IMR-90 (cell line): ENCODE data around the gene SLC25A44. TPM values are rescaled to one million over a fixed set of nuclear protein-coding genes. Genes with fewer than 3 reads are reported as not detected.

Experiments
- ATAC-seq: fragments of 200-7000 bp; cut with Tn5 transposase; 2 replicates; pipeline ENCODE4 v1.9.1; 2020; ENCODE audit warnings: low read depth, mild to moderate bottlenecking, moderate library complexity
- BruUV-seq: library from RNA; stranded (reverse); fragments of 400-500 nt; replicated peaks from 2 replicates; lab custom pipeline; 2021; lab: Mats Ljungman, UMichigan
- CTCF ChIA-PET: fragments of 300-600 bp; formaldehyde crosslinking; extraction: SDS; loops from one replicate; lab custom pipeline; 2021; ENCODE audit warnings: antibody characterized with exemption; lab: Yijun Ruan, JAX
- POLR2A ChIA-PET: fragments of 300-600 bp; sonication (Branson Sonifier 250); formaldehyde crosslinking; loops from one replicate; lab custom pipeline; 2022; ENCODE audit warnings: antibody characterized with exemption; ENCODE audit not compliant: unreplicated experiment; lab: Charles Lee
- DNase-seq: peaks from one replicate; pipeline ENCODE4 v3.0.0; 2013
- H2AFZ ChIP-seq: replicated peaks from 2 replicates; pipeline ENCODE3; 2013; ENCODE audit warnings: low read length, mild to moderate bottlenecking; ENCODE audit not compliant: poor library complexity
- H2AK5ac ChIP-seq: 2 replicates; pipeline ENCODE4 v1.6.1; 2013; ENCODE audit warnings: low read depth, low read length, inconsistent platforms
- H2AK9ac ChIP-seq: replicated peaks from 2 replicates; pipeline ENCODE3; 2013; ENCODE audit warnings: mild to moderate bottlenecking, low read depth, low read length, moderate library complexity; ENCODE audit not compliant: poor library complexity
- H2BK120ac ChIP-seq: 2 replicates; pipeline ENCODE4 v1.6.1; 2013; ENCODE audit warnings: low read depth, low read length, inconsistent platforms
- H2BK15ac ChIP-seq: 3 replicates; pipeline ENCODE4 v1.6.1; 2013; ENCODE audit warnings: low read depth, low read length, inconsistent platforms
- H2BK20ac ChIP-seq: 2 replicates; pipeline ENCODE4 v1.6.1; 2013; ENCODE audit warnings: low read depth, mild to moderate bottlenecking, inconsistent platforms, low read length, moderate library complexity
- H2BK5ac ChIP-seq: 2 replicates; pipeline ENCODE4 v1.6.1; 2013; ENCODE audit warnings: mild to moderate bottlenecking, low read depth, low read length, inconsistent platforms; ENCODE audit not compliant: poor library complexity, severe bottlenecking
- H3K14ac ChIP-seq: replicated peaks from 2 replicates; pipeline ENCODE4 v1.6.1; 2013; ENCODE audit warnings: low read depth, low read length, inconsistent platforms
- H3K18ac ChIP-seq: 2 replicates; pipeline ENCODE4 v1.6.1; 2013; ENCODE audit warnings: low read depth, low read length, control low read depth
- H3K23ac ChIP-seq: 2 replicates; pipeline ENCODE4 v1.6.1; 2013; ENCODE audit warnings: low read depth, low read length, inconsistent platforms
- H3K27ac ChIP-seq: 2 replicates; pipeline ENCODE4 v1.5.1; 2013; ENCODE audit warnings: mild to moderate bottlenecking, control low read depth, low read length; ENCODE audit not compliant: insufficient read depth
- H3K27me3 ChIP-seq: 2 replicates; pipeline ENCODE4 v1.6.1; 2013; ENCODE audit warnings: low read length; ENCODE audit not compliant: control insufficient read depth, insufficient read depth
- H3K36me3 ChIP-seq: 2 replicates; pipeline ENCODE4 v1.6.1; 2013; ENCODE audit warnings: low read length, mixed read lengths; ENCODE audit not compliant: control insufficient read depth, insufficient read depth
- H3K4ac ChIP-seq: 2 replicates; pipeline ENCODE4 v1.6.1; 2013; ENCODE audit warnings: low read depth, low read length, inconsistent platforms
- H3K4me1 ChIP-seq: 2 replicates; pipeline ENCODE4 v1.6.1; 2013; ENCODE audit warnings: low read length, mixed read lengths; ENCODE audit not compliant: control insufficient read depth, insufficient read depth
- H3K4me2 ChIP-seq: 2 replicates; pipeline ENCODE4 v1.6.1; 2013; ENCODE audit warnings: low read depth, mild to moderate bottlenecking, control low read depth, low read length, moderate library complexity
- H3K4me3 ChIP-seq: 2 replicates; pipeline ENCODE4 v1.5.1; 2013; ENCODE audit warnings: low read depth, mild to moderate bottlenecking, control low read depth, low read length, moderate library complexity; ENCODE audit not compliant: insufficient read depth
- H3K56ac ChIP-seq: 2 replicates; pipeline ENCODE4 v1.6.1; 2013; ENCODE audit warnings: low read length, inconsistent platforms; ENCODE audit not compliant: insufficient read depth; ENCODE audit errors: extremely low read depth
- H3K79me1 ChIP-seq, 2 experiments: 2 replicates each; pipeline ENCODE4 v1.6.1; 2013; ENCODE audit warnings: low read length in 2 of 2, inconsistent platforms in 1 of 2, low read depth in 1 of 2
- H3K9ac ChIP-seq: 2 replicates; pipeline ENCODE4 v1.6.1; 2013; ENCODE audit warnings: low read depth, low read length, control low read depth
- H3K9me1 ChIP-seq: 2 replicates; pipeline ENCODE4 v1.6.1; 2013; ENCODE audit warnings: low read length, inconsistent platforms; ENCODE audit not compliant: insufficient read depth
- H3K9me3 ChIP-seq: 2 replicates; pipeline ENCODE4 v1.6.1; 2013; ENCODE audit warnings: low read length; ENCODE audit not compliant: control insufficient read depth, insufficient read depth
- H4K20me1 ChIP-seq: 2 replicates; pipeline ENCODE4 v1.6.1; 2013; ENCODE audit warnings: low read length, inconsistent platforms; ENCODE audit not compliant: insufficient read depth
- H4K5ac ChIP-seq: 2 replicates; pipeline ENCODE4 v1.6.1; 2013; ENCODE audit warnings: mild to moderate bottlenecking, low read depth, low read length, control low read depth
- H4K8ac ChIP-seq, 2 experiments: 2 replicates each; pipeline ENCODE4 v1.6.1; 2013; ENCODE audit warnings: low read depth in 2 of 2, low read length in 2 of 2, control low read depth in 1 of 2, inconsistent platforms in 1 of 2
- H4K91ac ChIP-seq: 2 replicates; pipeline ENCODE4 v1.6.1; 2013; ENCODE audit warnings: low read depth, low read length, inconsistent platforms; ENCODE audit not compliant: insufficient read depth
- CEBPB ChIP-seq: IDR thresholded peaks from 2 replicates; pipeline ENCODE4 v1.6.1; 2012; ENCODE audit warnings: low read depth, low read length, improper control_type of control experiment
- ELK1 ChIP-seq: fragments of 150-350 bp; IDR thresholded peaks from 2 replicates; pipeline ENCODE4 v1.6.1; 2016; ENCODE audit warnings: low read depth, mild to moderate bottlenecking, low read length, moderate library complexity, borderline replicate concordance
- MXI1 ChIP-seq: IDR thresholded peaks from 2 replicates; pipeline ENCODE4 v1.6.1; 2012; ENCODE audit warnings: low read depth, mild to moderate bottlenecking, low read length, moderate library complexity, borderline replicate concordance
- RAD21 ChIP-seq: IDR thresholded peaks from 2 replicates; pipeline ENCODE4 v1.6.1; 2012; ENCODE audit warnings: low read length, improper control_type of control experiment
- WGBS, 2 experiments: methylation state at CpG; one replicate each; pipeline versions ENCODE4 v1.1.5 to v1.1.7; 2013; ENCODE audit warnings: missing lambda C conversion rate in 2 of 2; ENCODE audit not compliant: insufficient read length in 1 of 2; ENCODE audit errors: extremely low coverage in 2 of 2; 5-methylcytosine and 5-hydroxymethylcytosine counted together
- dilution Hi-C: fragments of 300-500 bp; cut with HindIII; formaldehyde crosslinking; loops from one replicate; pipeline ENCODE4 v1.14.3; 2018; ENCODE audit warnings: low sequenced_read_pairs; ENCODE audit not compliant: unreplicated experiment
- in situ Hi-C: fragments of 300-500 bp; cut with MboI; formaldehyde crosslinking; loops from 3 replicates; pipeline ENCODE4 v1.14.3; 2019; ENCODE audit warnings: low sequenced_read_pairs, inconsistent platforms, mixed read lengths
- intact Hi-C: fragments of 100-400 bp; cut with micrococcal nuclease; formaldehyde crosslinking; loops from 2 replicates; pipeline ENCODE4 v1.10.0; 2022
- polyA plus RNA-seq, 3 experiments: library from polyadenylated mRNA; depleted of rRNA; stranded (reverse); fragments of >200 nt; gene quantifications; 2 replicates each; pipeline ENCODE4 v1.2.3, GENCODE V29; 2012; ENCODE audit warnings: low replicate concordance in 1 of 3
- total RNA-seq: library from RNA; depleted of rRNA; stranded (reverse); fragments of >200 nt; gene quantifications from 2 replicates; pipeline ENCODE4 v1.2.3, GENCODE V29; 2012
- TF ChIP-seq, protein P1 (sequence below): conservative IDR thresholded peaks from 2 replicates; pipeline ENCODE4 v1.5.1; 2012; ENCODE audit warnings: mild to moderate bottlenecking, low read depth, low read length, improper control_type of control experiment

The SLC25A44 gene
- total and polyA plus RNA-seq, 2 of the 4 experiments (the other 2 are of a cell fraction), result 12.7 to 20.2 TPM

GRCh38 chr1:156249593-156249992 lies 55.7 kb downstream of the SLC25A44 start (continued):
- no peak for TF ChIP-seq ELK1
- no peak for TF ChIP-seq CEBPB
- no peak for TF ChIP-seq RAD21
- no peak for TF ChIP-seq MXI1

DNA sequence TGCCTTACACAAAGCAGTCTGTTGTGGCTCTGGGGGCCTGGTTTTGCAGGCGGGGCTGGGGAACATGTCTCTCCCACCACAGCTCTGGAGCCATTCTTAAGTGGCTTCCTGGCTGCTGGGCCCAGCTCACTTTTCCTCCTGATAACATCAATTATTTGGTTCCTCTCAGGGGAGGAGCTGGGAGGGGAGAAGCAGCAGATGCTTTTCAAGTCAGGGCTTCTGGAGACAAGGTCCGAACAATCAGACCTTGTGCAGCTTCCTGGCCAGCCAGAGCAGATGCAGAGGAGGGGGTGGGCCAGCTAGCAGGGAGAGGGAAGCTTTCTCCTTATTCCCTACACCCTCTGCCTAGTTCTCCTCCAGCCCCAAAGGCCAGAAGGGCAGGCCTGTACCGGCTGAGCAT lies 57.6 kb downstream of the SLC25A44 start:
- H2BK20ac ChIP-seq, result no peak overlapping the region
- no peaks in the 10 kb centered on the region for H3K9me3 ChIP-seq
- H3K27ac ChIP-seq, result no peak overlapping the region
- no peak overlapping the region for H3K23ac ChIP-seq
- H2BK15ac ChIP-seq, result no peak overlapping the region
- H3K4me3 ChIP-seq, result no peak overlapping the region
- no peak overlapping the region for H3K4me2 ChIP-seq
- peaks cover 58% of the 10 kb centered on the region for H3K36me3 ChIP-seq
- no CpG with 5 or more reads among the region's 3 CpGs for WGBS, 2 experiments
- dilution Hi-C loops, result no loop called here
- ChIA-PET POLR2A (interaction anchor here (0.6 kb wide), 1 partner anchor 262 kb away, joined by 3 read pairs; no protein-coding TSS in a partner anchor), CTCF (no interaction called here)
- H3K27me3 ChIP-seq, result no peaks in the 10 kb centered on the region
- peaks cover 0 to 8% of the 10 kb centered on the region in 2 experiments; a peak in 2 of 4 replicates for H3K79me1 ChIP-seq
- intact Hi-C loops, result no loop called here
- no peak overlapping the region for H3K9ac ChIP-seq
- BruUV-seq, result no TSS peak
- no peak overlapping the region for H3K56ac ChIP-seq
- H2AK5ac ChIP-seq, result no peak overlapping the region
- H4K5ac ChIP-seq, result no peak overlapping the region
- no peak for DNase-seq
- no peak overlapping the region for H2AFZ ChIP-seq
- no peak overlapping the region for H2BK5ac ChIP-seq
- no peak overlapping the region for H4K91ac ChIP-seq
- H3K4me1 ChIP-seq, result no peaks in the 10 kb centered on the region
- no peak overlapping the region for H3K18ac ChIP-seq
- H3K9me1 ChIP-seq, result no peaks in the 10 kb centered on the region
- peaks cover 3% of the 10 kb centered on the region; the same call in 1 of the 2 replicates for H4K20me1 ChIP-seq
- no peak overlapping the region for H2AK9ac ChIP-seq
- no peak overlapping the region for H3K14ac ChIP-seq
- ATAC-seq, result no peak
- in situ Hi-C loops, result no loop called here
- TF ChIP-seq, protein P1, sequence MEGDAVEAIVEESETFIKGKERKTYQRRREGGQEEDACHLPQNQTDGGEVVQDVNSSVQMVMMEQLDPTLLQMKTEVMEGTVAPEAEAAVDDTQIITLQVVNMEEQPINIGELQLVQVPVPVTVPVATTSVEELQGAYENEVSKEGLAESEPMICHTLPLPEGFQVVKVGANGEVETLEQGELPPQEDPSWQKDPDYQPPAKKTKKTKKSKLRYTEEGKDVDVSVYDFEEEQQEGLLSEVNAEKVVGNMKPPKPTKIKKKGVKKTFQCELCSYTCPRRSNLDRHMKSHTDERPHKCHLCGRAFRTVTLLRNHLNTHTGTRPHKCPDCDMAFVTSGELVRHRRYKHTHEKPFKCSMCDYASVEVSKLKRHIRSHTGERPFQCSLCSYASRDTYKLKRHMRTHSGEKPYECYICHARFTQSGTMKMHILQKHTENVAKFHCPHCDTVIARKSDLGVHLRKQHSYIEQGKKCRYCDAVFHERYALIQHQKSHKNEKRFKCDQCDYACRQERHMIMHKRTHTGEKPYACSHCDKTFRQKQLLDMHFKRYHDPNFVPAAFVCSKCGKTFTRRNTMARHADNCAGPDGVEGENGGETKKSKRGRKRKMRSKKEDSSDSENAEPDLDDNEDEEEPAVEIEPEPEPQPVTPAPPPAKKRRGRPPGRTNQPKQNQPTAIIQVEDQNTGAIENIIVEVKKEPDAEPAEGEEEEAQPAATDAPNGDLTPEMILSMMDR, result no peak
- no peak for TF ChIP-seq ELK1
- no peak for TF ChIP-seq RAD21
- H2BK120ac ChIP-seq, result no peak overlapping the region
- H4K8ac ChIP-seq, result no peak overlapping the region
- no peak overlapping the region for H3K4ac ChIP-seq
